Adrenal gland (tissue), 12 donors: ENCODE data around the gene LAMA4. TPM values are rescaled to one million over a fixed set of nuclear protein-coding genes. Genes with fewer than 3 reads are reported as not detected.

Experiments used
- DNase-seq, 7 donors: peaks; one replicate each; pipeline ENCODE4 v3.0.0-alpha.2; 2019 to 2020
- H3K27ac ChIP-seq, 5 donors: fragments of 200-600 bp; sonication (generic) in 4 of 5; 1 replicate in 3 of 5; 2 replicates in 2 of 5; pipeline versions ENCODE4 v1.5.1 to v1.8.0; 2016 to 2020; ENCODE audit warnings: mild to moderate bottlenecking in 1 of 5
- H3K27me3 ChIP-seq: fragments of 200-600 bp; 2 replicates; pipeline ENCODE4 v1.8.0; 2021
- H3K36me3 ChIP-seq, 2 donors: fragments of 200-600 bp; replicated peaks in 1 of 2; 1 replicate in 1 of 2; 2 replicates in 1 of 2; pipeline versions ENCODE4 v1.5.1 to v1.8.0; 2018 to 2022
- H3K4me1 ChIP-seq, 2 donors: fragments of 200-600 bp; replicated peaks in 1 of 2; 1 replicate in 1 of 2; 2 replicates in 1 of 2; pipeline versions ENCODE4 v1.5.1 to v1.8.0; 2018 to 2021
- H3K4me3 ChIP-seq, 4 donors: fragments of 200-600 bp; sonication (generic) in 3 of 4; one replicate each; pipeline ENCODE4 v1.5.1; 2016 to 2018
- H3K9me3 ChIP-seq, 3 donors: fragments of 200-600 bp; sonication (generic) in 1 of 3; replicated peaks in 1 of 3; 1 replicate in 2 of 3; 2 replicates in 1 of 3; pipeline versions ENCODE4 v1.5.1 to v1.8.0; 2016 to 2021
- POLR2A ChIP-seq, 2 donors: fragments of 450-650 bp; IDR thresholded peaks; one replicate each; pipeline ENCODE4 v1.6.1; 2017; ENCODE audit warnings: antibody characterized with exemption in 2 of 2, mild to moderate bottlenecking in 2 of 2, moderate library complexity in 1 of 2
- WGBS, 4 donors: extraction: QIAGEN DNeasy Blood & Tissue Kit in 2 of 4; methylation state at CpG; one replicate each; pipeline versions ENCODE4 v1.1.5 to v1.1.7; 2013 to 2017; 5-methylcytosine and 5-hydroxymethylcytosine counted together
- intact Hi-C, 2 donors: fragments of 100-400 bp; cut with DNase I; formaldehyde crosslinking; loops; one replicate each; pipeline versions ENCODE4 v1.14.1 to v1.15.0; 2022 to 2023
- polyA plus RNA-seq, 3 donors: library from polyadenylated mRNA; stranded (reverse); fragments of 200-250 nt in 2 of 3; fragments of 350-450 nt in 1 of 3; fragmentation: Illumina TruSeq in 1 of 3; extraction: RNeasy Lipid Tissue Mini Kit (QIAGEN cat#74804) in 1 of 3; gene quantifications; one replicate each; pipeline ENCODE4 v1.2.3, GENCODE V29; 2013 to 2014
- total RNA-seq, 9 donors: library from RNA; depleted of rRNA in 4 of 9; stranded (reverse); fragments of >200 nt in 4 of 9; fragments of 120-200 nt in 1 of 9; fragmentation: NEBNext Ultra II Directional in 1 of 9; extraction: Animal tissue kit (Norgen Biotek cat#: 25700) in 1 of 9; gene quantifications; one replicate each; pipeline versions ENCODE4 v1.1.0 to v1.2.4, GENCODE V29; 2013 to 2023
- TF ChIP-seq, protein P1 (sequence below), 6 experiments: fragments of 450-650 bp in 4 of 6; fragments of 200-600 bp in 2 of 6; sonication (generic) in 1 of 6; IDR thresholded peaks; 1 replicate in 5 of 6; 2 replicates in 1 of 6; pipeline versions ENCODE4 v1.5.1 to v1.8.0; 2016 to 2021; ENCODE audit warnings: antibody characterized with exemption in 6 of 6, mild to moderate bottlenecking in 2 of 6, moderate library complexity in 1 of 6
- donor health status: healthy with polysubstance abuse.
- donor health status: Bipolar disorder and iron deficiency.
- donor health status: DM: yes; HTN: yes; CAD: no.
- donor health status: DM: no; HTN: no; CAD: no.
- donor health status: DM: no; HTN: no; CAD: no.
- donor health status: DM: yes; HTN: yes; CAD: no.

LAMA4 gene
- total and polyA plus RNA-seq, 12 donors = 7.5 to 102 (median 23.3) TPM

DNA sequence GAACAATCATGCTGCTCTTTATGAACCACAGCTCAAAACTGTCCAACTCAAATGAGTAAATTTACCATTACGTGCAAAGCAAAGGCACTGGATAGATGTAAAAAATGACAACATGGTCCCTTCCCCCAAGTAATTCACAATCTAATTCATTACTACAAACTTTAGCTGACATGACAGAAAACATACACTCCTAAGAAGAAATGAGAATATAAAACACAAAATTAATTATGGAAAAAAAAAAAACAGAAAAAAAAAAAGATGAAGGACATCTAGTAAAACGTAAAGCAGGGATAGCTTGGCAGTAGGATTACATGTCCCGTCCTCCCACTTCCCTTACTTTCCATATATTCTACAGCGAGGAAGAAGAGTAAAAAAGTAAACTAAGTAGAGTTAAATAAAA, 172.8 kb downstream of the LAMA4 start:
- Histone ChIP-seq H3K36me3 (peaks cover 0 to 30% of the 10 kb centered on the region in 2 donors), H3K27ac (no peak overlapping the region), H3K4me1 (peaks cover 3 to 17% of the 10 kb centered on the region in 2 donors), H3K27me3 (no peaks in the 10 kb centered on the region), H3K9me3 (no peaks in the 10 kb centered on the region), H3K4me3 (no peak overlapping the region)
- no peak for DNase-seq
- 93 to 98% (median 95%) methylated on average over 4 of the region's 4 CpGs for WGBS, 4 donors
- intact Hi-C loops = loop anchor here in 1 of 2 donors (5.0 kb wide), 1 partner anchor 81 kb away; no protein-coding TSS in a partner anchor
- TF ChIP-seq, protein P1, sequence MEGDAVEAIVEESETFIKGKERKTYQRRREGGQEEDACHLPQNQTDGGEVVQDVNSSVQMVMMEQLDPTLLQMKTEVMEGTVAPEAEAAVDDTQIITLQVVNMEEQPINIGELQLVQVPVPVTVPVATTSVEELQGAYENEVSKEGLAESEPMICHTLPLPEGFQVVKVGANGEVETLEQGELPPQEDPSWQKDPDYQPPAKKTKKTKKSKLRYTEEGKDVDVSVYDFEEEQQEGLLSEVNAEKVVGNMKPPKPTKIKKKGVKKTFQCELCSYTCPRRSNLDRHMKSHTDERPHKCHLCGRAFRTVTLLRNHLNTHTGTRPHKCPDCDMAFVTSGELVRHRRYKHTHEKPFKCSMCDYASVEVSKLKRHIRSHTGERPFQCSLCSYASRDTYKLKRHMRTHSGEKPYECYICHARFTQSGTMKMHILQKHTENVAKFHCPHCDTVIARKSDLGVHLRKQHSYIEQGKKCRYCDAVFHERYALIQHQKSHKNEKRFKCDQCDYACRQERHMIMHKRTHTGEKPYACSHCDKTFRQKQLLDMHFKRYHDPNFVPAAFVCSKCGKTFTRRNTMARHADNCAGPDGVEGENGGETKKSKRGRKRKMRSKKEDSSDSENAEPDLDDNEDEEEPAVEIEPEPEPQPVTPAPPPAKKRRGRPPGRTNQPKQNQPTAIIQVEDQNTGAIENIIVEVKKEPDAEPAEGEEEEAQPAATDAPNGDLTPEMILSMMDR (IDR thresholded peaks at IDR 0.05) = no peak
- TF ChIP-seq POLR2A (IDR thresholded peaks at IDR 0.05) = no peak

DNA sequence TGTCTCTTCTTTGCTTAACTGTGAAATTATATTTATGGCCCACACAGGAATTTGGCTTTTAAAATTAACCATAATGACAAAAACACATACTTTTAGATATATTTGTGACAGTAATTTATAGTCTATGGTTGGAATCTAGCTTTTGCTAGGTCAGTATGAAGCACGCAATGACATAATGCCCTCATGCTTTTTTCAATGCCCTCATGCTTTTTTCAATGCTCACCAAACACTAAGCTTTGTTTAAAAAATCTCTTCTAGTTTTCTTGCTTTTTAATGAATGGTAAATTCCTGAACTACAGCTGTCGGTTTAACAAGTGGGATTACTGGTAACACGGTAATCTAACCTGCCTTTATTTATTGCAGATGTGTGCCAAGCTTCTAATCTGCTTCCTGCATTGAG, 187.8 kb downstream of the LAMA4 start:
- TF ChIP-seq POLR2A (IDR thresholded peaks at IDR 0.05) = no peak
- TF ChIP-seq, protein P1 (IDR thresholded peaks at IDR 0.05) = no peak
- DNase-seq = no peak
- WGBS, 4 donors = 64 to 77% (median 71%) methylated on average over 3 of the region's 3 CpGs

DNA sequence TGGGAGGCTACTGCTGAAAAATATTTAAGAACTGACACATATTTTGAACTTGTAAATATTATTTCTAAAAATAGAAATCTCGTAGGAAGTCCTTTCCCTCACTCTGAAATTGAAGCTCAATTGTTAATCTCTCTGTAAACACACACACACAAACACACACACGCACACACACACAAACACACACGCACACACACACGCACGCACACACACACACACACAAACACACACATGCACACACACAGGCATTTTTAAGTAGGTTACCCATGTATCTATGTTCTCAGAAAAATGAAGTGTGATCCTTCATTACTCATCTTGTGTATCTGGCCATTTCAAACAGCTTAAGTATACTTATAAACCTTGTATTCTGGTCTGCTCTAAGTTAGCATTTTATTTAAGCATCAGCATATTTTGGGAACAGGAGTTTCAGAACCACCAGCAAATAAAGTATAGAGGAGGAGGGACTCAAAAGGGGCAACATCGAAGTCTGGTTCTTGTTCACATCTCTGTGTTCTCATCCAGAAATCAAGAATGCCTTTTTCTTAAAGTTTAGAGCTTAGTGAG, 188.9 kb downstream of the LAMA4 start:
- no peak for DNase-seq
- no peaks in the 10 kb centered on the region for H3K36me3 ChIP-seq
- H3K9me3 ChIP-seq = no peaks in the 10 kb centered on the region
- no peaks in the 10 kb centered on the region for H3K4me1 ChIP-seq
- WGBS, 4 donors = 50 to 77% (median 58%) methylated on average over 6 of the region's 6 CpGs
- no peaks in the 10 kb centered on the region for H3K27me3 ChIP-seq
- no peak overlapping the region for H3K4me3 ChIP-seq
- no peak for TF ChIP-seq POLR2A (IDR thresholded peaks at IDR 0.05)
- TF ChIP-seq, protein P1 (IDR thresholded peaks at IDR 0.05) = no peak
- intact Hi-C loops = no loop called here
- H3K27ac ChIP-seq = no peak overlapping the region

More for the DNA sequence above, 187.8 kb downstream of the LAMA4 start:
- H3K9me3 ChIP-seq = no peaks in the 10 kb centered on the region
- no peaks in the 10 kb centered on the region for H3K4me1 ChIP-seq
- H3K27ac ChIP-seq = no peak overlapping the region
- H3K36me3 ChIP-seq = peaks cover 0 to 6% of the 10 kb centered on the region in 2 donors
- intact Hi-C loops = no loop called here
- H3K4me3 ChIP-seq = no peak overlapping the region
- no peaks in the 10 kb centered on the region for H3K27me3 ChIP-seq

- TF ChIP-seq, protein P1 (IDR thresholded peaks at IDR 0.05) = no peak
- TF ChIP-seq POLR2A (IDR thresholded peaks at IDR 0.05) = no peak
- no peaks in the 10 kb centered on the region for H3K27me3 ChIP-seq
- H3K4me1 ChIP-seq = no peaks in the 10 kb centered on the region
- H3K4me3 ChIP-seq = no peak overlapping the region
- no peak for DNase-seq
- no peaks in the 10 kb centered on the region for H3K9me3 ChIP-seq
- 75 to 83% (median 79%) methylated on average over 3 of the region's 3 CpGs for WGBS, 4 donors
- intact Hi-C loops = no loop called here
- no peak overlapping the region for H3K27ac ChIP-seq
- H3K36me3 ChIP-seq = no peaks in the 10 kb centered on the region
These were observed 191.4 kb downstream of the LAMA4 start for GRCh38 chr6:112062966-112063365.
